Activated CD4-positive, alpha-beta T cell treated with anti-CD3 and anti-CD28 coated beads, Interleukin-2, Interleukin-6, amounts not matched to agents 100 ng/mL and 50 ng/mL, durations not matched to agents 16 hours and 8 hours (primary cell): ENCODE data around the gene ZNF469.
"Not testable (repeated sequence)": the region's sequence is repeated elsewhere in the genome, so short reads cannot be mapped to it uniquely, and the experiment has no call there.

Source experiments
- DNase-seq: peaks from one replicate; pipeline ENCODE4 v3.0.0-alpha.2; 2020

Gene ZNF469

DNA sequence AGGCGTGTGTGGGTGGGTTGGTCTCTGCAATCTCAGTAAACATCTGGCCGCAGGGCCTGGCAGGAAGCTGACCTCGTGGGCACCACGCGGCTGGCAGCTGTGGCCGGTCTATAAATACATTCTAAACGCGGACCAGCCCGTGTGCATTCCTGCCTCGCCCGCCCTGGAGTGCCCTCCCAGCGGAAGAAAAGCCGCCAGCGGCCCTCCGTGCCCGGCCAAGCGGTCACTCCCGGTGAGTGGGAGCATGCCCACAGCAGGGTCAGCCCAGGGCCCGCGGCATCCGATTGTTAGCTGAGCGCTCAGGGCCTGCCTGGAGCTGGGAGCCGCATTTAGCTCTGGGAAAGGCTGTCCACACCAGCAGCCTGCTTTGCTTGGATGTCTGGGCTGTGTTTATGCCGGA, 10.3 kb downstream of the ZNF469 start:
- no peak for DNase-seq

- no peak for DNase-seq
Observed at GRCh38 chr16:88393571-88393970, 10.8 kb downstream of the ZNF469 start.

- DNase-seq: no peak
Observed at GRCh38 chr16:88394426-88394825, 11.7 kb downstream of the ZNF469 start.

DNA sequence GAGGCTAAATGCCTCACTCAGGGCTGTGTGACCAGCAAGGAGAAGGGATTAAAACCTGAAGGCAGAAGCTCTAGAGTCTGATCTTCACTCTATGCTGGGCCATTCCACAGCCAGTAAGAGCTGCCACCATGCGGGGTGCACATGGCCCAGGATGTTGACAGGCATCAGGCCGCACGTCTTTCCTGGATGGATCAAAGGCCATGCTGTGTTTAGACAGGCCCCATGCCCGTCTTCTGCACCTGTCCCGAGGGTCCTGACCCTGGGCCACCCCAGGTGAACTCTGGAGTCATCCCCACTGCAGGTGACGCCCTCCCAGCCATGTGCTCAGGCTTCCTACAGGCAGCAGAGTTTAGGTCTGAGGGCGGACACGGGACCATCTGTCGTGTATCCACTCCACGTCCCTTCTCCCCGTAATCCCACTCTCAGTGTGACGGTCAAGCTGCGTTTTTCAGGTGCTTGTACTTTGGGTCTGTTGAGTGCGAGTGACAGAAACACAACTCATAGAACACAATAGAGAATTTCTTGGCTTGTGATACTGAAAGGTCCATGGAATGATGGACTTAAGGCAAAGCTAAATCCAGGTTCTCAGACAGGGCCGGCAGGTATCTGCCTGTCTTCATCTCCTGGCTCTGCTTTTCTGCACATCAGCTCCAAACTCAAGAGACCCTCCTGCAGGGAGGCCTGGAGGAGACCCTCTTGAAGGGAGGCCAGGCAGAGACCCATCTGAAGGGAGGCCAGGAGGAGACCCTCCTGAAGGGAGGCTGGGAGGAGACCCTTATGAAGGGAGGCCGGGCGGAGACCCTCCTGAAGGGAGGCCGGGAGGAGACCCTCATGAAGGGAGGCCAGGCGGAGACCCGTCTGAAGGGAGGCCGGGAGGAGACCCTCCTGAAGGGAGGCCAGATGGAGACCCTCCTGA, 13.2 kb downstream of the ZNF469 start:
- DNase-seq: no peak

DNA sequence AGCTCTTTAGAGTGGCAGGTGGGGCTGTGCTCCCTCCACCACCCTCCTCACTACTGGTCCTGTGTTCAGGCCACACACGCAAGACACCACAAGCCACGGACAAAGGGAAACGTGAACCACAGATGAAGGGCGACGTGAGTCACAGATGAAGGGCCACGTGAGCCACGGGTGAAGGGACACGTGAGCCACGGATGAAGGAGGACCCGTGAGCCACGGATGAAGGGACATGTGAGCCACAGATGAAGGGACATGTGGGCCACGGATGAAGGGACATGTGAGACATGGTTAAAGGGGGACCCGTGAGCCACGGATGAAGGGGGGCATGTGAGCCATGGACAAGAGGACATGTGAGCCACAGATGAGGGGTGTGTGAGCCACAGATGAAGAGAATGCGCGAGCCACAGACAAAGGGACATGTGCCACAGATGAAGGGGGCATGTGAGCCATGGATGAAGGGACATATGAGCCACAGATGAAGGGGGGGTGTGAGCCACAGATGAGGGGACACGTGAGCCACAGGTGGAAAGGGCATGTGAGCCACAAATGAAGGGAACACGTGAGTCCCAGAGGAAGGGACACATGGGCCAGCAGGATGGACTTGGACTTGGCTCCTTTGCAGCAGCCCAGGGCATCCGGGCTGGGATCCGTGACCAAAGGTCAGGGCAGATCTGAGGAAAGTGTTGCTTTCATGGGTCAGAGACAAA, 15.6 kb downstream of the ZNF469 start:
- DNase-seq: no peak

GRCh38 chr16:88398874-88399178, 16.1 kb downstream of the ZNF469 start:
- no peak for DNase-seq

DNA sequence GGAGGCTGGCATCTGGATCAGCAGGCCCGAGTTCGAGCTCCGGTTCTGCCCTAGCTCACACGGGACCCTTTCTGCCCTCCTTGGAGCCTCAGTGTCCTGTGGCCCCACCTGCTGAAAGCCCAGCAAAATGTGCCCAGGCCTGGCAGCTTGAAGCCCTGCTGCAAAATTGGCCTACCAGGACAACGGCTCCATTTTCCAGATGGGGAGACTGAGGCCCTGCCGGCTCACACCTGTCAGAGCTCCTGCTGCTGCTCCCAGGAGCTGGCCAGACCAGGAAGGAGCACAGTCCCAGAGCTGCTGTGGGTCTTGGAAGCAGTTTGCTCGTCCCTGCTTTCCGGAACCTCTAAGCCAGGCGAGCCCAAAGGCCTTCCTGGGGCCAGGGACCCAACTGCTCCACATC, 17.4 kb downstream of the ZNF469 start:
- DNase-seq: no peak

DNA sequence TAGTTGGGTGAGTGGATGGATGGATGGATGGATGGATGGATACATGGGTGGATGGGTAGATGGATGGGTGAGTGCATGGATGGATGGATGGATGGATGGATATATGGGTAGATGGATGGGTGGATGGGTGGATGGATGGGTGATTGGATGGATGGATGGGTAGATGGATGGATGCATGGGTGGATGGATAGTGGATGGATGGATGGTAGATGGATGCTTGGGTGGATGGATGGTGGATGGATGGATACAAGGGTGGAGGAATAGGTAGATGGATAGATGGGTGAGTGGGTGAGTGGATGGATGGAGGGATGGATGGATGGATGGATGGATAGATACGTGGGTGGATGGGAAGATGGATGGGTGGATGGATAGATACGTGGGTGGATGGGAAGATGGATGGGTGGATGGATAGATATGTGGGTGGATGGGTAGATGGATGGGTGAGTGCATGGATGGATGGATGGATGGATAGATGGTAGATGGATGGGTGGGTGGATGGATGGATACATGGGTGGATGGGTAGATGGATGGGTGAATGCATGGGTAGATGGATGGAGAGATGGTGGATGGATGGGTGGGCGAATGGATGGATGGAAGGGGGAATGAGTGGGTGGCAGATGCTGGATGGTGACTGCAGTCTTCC, 19.0 kb downstream of the ZNF469 start:
- no peak for DNase-seq

DNA sequence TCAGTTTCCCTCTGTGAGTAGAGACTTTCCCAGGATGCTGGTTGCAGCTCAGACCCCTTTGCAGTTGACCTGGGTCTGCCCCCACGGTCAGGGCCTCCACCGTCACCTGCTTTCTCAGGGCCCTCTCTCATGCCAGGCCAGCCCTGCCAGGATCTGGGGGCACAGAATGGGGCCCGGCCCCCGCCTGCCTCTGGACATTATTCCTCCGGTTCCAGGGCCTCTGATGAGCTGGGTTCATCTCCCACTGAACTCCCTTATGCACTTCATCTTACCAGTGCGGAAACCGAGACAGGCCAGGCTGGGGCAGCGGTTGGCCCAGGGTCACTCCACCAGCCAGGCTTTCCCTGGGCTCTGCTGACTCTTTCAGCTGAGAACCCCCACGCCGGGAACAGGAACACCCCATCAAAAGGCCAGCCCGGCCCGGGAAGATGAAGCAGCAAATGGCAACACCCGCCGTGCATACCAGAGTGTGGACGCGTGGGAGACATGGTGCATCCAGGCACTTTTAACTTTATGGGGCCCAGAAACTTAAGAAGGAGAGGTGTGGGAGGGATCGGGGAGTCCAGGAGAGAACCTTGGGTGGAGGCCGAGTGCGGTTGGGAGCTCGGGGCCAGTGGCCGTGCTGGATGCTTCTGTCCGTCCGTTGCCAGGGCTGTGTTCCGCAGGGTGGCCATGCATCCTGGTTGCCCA, 19.9 kb downstream of the ZNF469 start:
- DNase-seq: no peak

- DNase-seq: no peak
Observed at GRCh38 chr16:88403794-88404581, 21.2 kb downstream of the ZNF469 start.

DNA sequence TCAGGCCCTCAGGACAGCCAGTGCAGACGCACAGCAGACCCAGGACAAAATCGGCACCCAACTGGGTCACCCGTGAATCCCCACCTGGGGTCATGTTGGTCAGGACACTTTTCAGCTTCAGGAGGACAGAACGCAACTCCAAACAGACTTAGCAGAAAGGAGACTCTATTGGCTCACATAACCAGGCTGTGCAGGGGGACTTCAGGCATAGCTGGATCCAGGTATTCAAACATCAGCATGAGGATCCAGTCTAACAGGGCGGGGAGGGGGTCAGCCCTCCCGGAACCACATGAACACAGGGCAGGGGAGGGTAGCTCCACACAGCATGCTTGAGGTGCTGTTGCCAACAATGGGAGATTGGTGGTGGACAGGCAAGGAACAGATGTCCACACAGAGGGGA, 22.0 kb downstream of the ZNF469 start:
- DNase-seq: no peak

GRCh38 chr16:88405216-88406060, 22.7 kb downstream of the ZNF469 start:
- DNase-seq: no peak

- DNase-seq: no peak
Observed at GRCh38 chr16:88406096-88407041, 23.6 kb downstream of the ZNF469 start.

GRCh38 chr16:88407042-88407420, 24.3 kb downstream of the ZNF469 start:
- no peak for DNase-seq

DNA sequence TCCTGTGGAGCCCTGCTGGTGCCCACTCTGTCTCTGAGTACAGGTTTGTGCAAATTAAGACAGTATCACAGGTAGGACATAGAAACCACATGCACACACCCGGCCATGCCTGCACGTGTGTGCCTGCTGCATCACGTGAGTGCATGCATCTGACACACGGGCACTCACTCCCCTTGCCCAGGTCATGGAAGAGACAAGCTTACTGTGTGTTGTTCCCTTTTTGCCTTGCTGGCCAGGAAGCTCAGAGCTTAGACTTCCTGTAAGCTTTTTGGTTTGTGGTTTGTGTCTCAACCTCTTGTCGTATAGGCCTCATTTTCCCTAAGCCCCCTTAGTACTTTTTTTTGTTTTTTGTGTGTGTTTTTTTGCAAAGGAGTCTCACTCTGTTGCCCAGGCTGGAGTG, 25.0 kb downstream of the ZNF469 start:
- no peak for DNase-seq

DNA sequence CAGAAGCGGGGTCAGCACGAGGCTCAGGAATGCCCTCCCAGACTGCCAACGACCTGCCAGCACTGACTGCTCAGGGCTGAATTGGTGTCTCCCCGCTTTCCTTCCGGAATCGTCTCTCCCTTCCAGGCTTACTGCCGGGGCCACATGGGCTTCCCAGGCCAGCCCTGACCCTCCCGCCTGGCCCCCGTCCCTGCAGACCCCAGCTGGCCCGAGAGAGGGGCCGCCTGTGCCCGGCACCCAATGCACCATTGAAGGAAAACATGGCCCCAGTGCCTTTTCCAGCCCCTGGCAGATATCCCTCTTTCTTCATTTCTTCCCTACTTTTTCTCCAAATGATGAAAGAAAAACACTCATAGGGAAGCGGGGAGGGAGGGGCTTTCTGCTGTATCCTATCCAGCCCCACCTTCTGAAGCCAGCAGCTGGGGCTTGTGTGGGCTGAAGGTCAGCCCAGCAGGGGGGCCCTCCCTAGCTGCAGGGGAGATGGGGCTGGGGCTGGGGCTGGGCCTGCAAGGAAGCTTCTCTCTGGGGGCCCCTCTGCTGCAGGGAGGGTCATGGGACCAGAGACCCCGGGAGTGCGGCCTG, 25.9 kb downstream of the ZNF469 start:
- no peak for DNase-seq

- DNase-seq: no peak
Observed at GRCh38 chr16:88409296-88410065, 26.7 kb downstream of the ZNF469 start.

DNA sequence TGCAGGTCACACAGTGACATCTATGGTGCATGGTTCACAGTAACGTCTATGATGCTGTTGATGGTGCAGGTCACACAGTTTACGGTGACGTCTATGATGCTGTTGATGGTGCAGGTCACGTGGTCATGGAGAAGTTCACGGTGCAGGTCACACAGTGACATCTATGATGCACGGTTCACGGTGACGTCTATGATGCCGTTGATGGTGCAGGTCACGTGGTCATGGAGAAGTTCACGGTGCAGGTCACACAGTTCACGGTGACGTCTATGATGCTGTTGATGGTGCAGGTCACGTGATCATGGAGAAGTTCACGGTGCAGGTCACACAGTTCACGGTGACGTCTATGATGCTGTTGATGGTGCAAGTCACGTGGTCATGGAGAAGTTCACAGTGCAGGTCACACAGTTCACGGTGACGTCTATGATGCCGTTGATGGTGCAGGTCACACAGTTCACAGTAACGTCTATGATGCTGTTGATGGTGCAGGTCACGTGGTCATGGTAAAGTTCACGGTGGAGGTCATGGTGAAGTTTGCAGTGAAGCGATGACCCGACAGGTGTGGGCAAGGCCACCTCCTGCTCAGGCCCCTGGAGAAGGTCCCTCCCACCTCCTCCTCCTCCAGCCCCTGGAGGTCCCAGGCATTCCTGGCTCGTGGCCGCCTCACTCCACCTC, 27.7 kb downstream of the ZNF469 start:
- not testable (repeated sequence) for DNase-seq
